Smooth muscle cell (in vitro differentiated cells): ENCODE data around the gene ZBTB49. TPM values are rescaled to one million over a fixed set of nuclear protein-coding genes. Genes with fewer than 3 reads are reported as not detected.
"Not testable (repeated sequence)": the region's sequence is repeated elsewhere in the genome, so short reads cannot be mapped to it uniquely, and the experiment has no call there.

Source experiments
- DNase-seq: peaks from one replicate; lab custom pipeline; 2025; ENCODE audit not compliant: unreplicated experiment; lab: John Stamatoyannopoulos, UW
- H2AFZ ChIP-seq: fragments of 200-600 bp; sonication (generic); 2 replicates; pipeline ENCODE4 v1.6.0; 2016; ENCODE audit warnings: antibody characterized with exemption, low read depth, mild to moderate bottlenecking
- H3F3A ChIP-seq: fragments of 200-600 bp; sonication (generic); 2 replicates; pipeline ENCODE4 v1.6.0; 2017; ENCODE audit warnings: antibody characterized with exemption, low read depth
- H3K27ac ChIP-seq: fragments of 200-600 bp; sonication (generic); 2 replicates; pipeline ENCODE4 v1.5.1; 2016; ENCODE audit warnings: low read depth, mild to moderate bottlenecking
- H3K27me3 ChIP-seq: fragments of 200-600 bp; sonication (generic); 2 replicates; pipeline ENCODE4 v1.6.1; 2016; ENCODE audit warnings: low read depth, mild to moderate bottlenecking
- H3K36me3 ChIP-seq: fragments of 200-600 bp; sonication (generic); 2 replicates; pipeline ENCODE4 v1.5.1; 2016; ENCODE audit warnings: low read depth
- H3K4me1 ChIP-seq: fragments of 200-600 bp; sonication (generic); 2 replicates; pipeline ENCODE4 v1.5.1; 2016; ENCODE audit warnings: low read depth
- H3K4me2 ChIP-seq: fragments of 200-600 bp; sonication (generic); 2 replicates; pipeline ENCODE4 v1.6.0; 2016; ENCODE audit warnings: mild to moderate bottlenecking
- H3K4me3 ChIP-seq: fragments of 200-600 bp; sonication (generic); 2 replicates; pipeline ENCODE4 v1.5.1; 2016; ENCODE audit warnings: mild to moderate bottlenecking
- H3K79me2 ChIP-seq: fragments of 200-600 bp; sonication (generic); 2 replicates; pipeline ENCODE4 v1.6.0; 2016; ENCODE audit warnings: low read depth, mild to moderate bottlenecking
- H3K9ac ChIP-seq: fragments of 200-600 bp; sonication (generic); 2 replicates; pipeline ENCODE4 v1.6.0; 2016; ENCODE audit warnings: low read depth
- H3K9me3 ChIP-seq: fragments of 200-600 bp; sonication (generic); replicated peaks from 2 replicates; pipeline ENCODE4 v1.5.1; 2016; ENCODE audit warnings: low read depth
- H4K20me1 ChIP-seq: fragments of 200-600 bp; sonication (generic); 2 replicates; pipeline ENCODE4 v1.6.0; 2016; ENCODE audit warnings: low read depth
- CTCF ChIP-seq: fragments of 200-600 bp; sonication (generic); IDR thresholded peaks from 2 replicates; pipeline ENCODE4 v1.5.1; 2017; ENCODE audit warnings: borderline replicate concordance, mild to moderate bottlenecking, antibody characterized with exemption; ENCODE audit not compliant: insufficient read depth, poor library complexity, severe bottlenecking
- WGBS: methylation state at CpG from one replicate; pipeline ENCODE4 v1.1.7; 2016; ENCODE audit warnings: low lambda C conversion rate; 5-methylcytosine and 5-hydroxymethylcytosine counted together
- polyA plus RNA-seq: library from polyadenylated mRNA; unstranded; fragments of >200 nt; fragmentation: Nextera tagmentation; extraction: Ambion mirVana; gene quantifications from 2 replicates; pipeline ENCODE4 v1.2.1, GENCODE V29; 2016
- total RNA-seq: library from RNA; depleted of rRNA; stranded (reverse); fragments of >200 nt; gene quantifications from 2 replicates; pipeline ENCODE4 v1.2.3, GENCODE V29; 2014

Gene ZBTB49
- total and polyA plus RNA-seq, 2 experiments from 2014 or later: 4.2 to 6.3 TPM

GRCh38 chr4:4254199-4254598 is 35.9 kb upstream of the ZBTB49 start:
- no peak overlapping the region for H3K27ac ChIP-seq
- no peaks in the 10 kb centered on the region for H3K9me3 ChIP-seq
- no peak for DNase-seq
- no peak for TF ChIP-seq CTCF
- no peaks in the 10 kb centered on the region for H3K79me2 ChIP-seq
- H4K20me1 ChIP-seq: no peaks in the 10 kb centered on the region
- no peaks in the 10 kb centered on the region for H3F3A ChIP-seq
- no peak overlapping the region for H2AFZ ChIP-seq
- H3K4me3 ChIP-seq: no peak overlapping the region
- WGBS: 88% methylated on average over 11 of the region's 11 CpGs
- H3K27me3 ChIP-seq: peaks cover 18% of the 10 kb centered on the region
- no peak overlapping the region for H3K4me2 ChIP-seq
- no peak overlapping the region for H3K9ac ChIP-seq
- H3K36me3 ChIP-seq: no peaks in the 10 kb centered on the region
- no peaks in the 10 kb centered on the region for H3K4me1 ChIP-seq

DNA sequence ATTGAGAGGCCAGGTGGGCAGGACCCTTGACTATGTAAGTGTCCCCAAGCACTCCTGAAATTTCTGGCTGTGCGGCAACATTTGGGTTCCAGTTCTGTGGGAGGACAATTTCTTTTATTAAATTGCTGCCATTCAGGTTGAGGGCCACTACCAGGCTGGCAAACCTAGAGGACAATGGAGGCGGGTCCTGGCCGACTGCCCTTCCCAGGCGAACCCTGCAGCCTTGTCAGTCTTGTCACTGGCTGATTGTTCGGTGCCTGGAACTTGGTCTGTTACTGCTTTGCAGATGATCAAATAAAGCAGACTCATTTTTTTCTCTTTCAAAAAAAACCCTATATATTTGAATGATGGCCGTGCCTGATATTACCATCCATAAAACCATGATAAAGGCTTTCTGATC is 35.4 kb upstream of the ZBTB49 start:
- DNase-seq: no peak
- Histone ChIP-seq H2AFZ (no peak overlapping the region), H3K4me1 (no peaks in the 10 kb centered on the region), H4K20me1 (no peaks in the 10 kb centered on the region), H3K4me2 (no peak overlapping the region), H3K36me3 (no peaks in the 10 kb centered on the region), H3K9ac (no peak overlapping the region), H3K27me3 (peaks cover 18% of the 10 kb centered on the region), H3K9me3 (no peaks in the 10 kb centered on the region), H3K4me3 (no peak overlapping the region), H3K79me2 (no peaks in the 10 kb centered on the region), H3K27ac (no peak overlapping the region), H3F3A (no peaks in the 10 kb centered on the region)
- 92% methylated on average over 6 of the region's 6 CpGs for WGBS
- no peak for TF ChIP-seq CTCF

- no peaks in the 10 kb centered on the region for H3F3A ChIP-seq
- no peak overlapping the region for H3K27ac ChIP-seq
- no peak overlapping the region for H2AFZ ChIP-seq
- no peak for DNase-seq
- no peaks in the 10 kb centered on the region for H4K20me1 ChIP-seq
- peaks cover 18% of the 10 kb centered on the region for H3K27me3 ChIP-seq
- no peak for TF ChIP-seq CTCF
- no peaks in the 10 kb centered on the region for H3K36me3 ChIP-seq
- H3K4me3 ChIP-seq: no peak overlapping the region
- no peak overlapping the region for H3K9ac ChIP-seq
- no peaks in the 10 kb centered on the region for H3K79me2 ChIP-seq
- no peaks in the 10 kb centered on the region for H3K4me1 ChIP-seq
- H3K9me3 ChIP-seq: no peaks in the 10 kb centered on the region
- 70% methylated on average over 10 of the region's 10 CpGs for WGBS
- H3K4me2 ChIP-seq: no peak overlapping the region
These were observed 33.3 kb upstream of the ZBTB49 start for GRCh38 chr4:4256799-4257198.

DNA sequence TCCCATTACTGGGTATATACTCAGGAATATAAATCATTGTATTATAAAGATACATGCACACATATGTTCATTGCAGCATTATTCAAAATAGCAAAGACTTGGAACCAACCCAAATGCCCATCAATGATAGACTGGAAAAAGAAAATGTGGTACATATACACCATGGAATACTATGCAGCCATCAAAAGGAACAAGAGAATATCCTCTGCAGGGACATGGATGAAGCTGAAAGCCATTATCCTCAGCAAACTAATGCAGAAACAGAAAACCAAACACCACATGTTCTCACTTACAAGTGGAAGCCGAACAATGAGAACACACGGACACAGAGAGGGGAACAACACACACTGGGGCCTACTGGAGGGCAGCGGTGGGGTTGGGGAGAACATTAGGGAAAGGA is 32.3 kb upstream of the ZBTB49 start:
- DNase-seq, H3K4me1 ChIP-seq, H2AFZ ChIP-seq, H3K79me2 ChIP-seq, H4K20me1 ChIP-seq, H3K36me3 ChIP-seq, H3K9me3 ChIP-seq, H3K9ac ChIP-seq, H3K4me2 ChIP-seq, H3K4me3 ChIP-seq, H3K27ac ChIP-seq, H3F3A ChIP-seq: not testable (repeated sequence)
- H3K27me3 ChIP-seq: peaks cover 18% of the 10 kb centered on the region
- 95% methylated on average over 3 of the region's 3 CpGs for WGBS
